HG03280 (cell line): ENCODE measurements around the gene CD180.

Source experiments
- ATAC-seq: cut with Tn5 transposase; IDR thresholded peaks from one replicate; pipeline ENCODE4 v1.9.1; 2021; ENCODE audit warnings: mild to moderate bottlenecking, moderate library complexity; ENCODE audit not compliant: unreplicated experiment

The CD180 gene

GRCh38 chr5:67214036-67214435, 17.4 kb upstream of the CD180 start:
- ATAC-seq, result no peak

GRCh38 chr5:67211926-67212325, 15.3 kb upstream of the CD180 start:
- no peak for ATAC-seq

GRCh38 chr5:67209141-67209771, 12.7 kb upstream of the CD180 start:
- ATAC-seq, result peak; percentile 36

- no peak for ATAC-seq
Observed at GRCh38 chr5:67208403-67208802, 11.8 kb upstream of the CD180 start.

GRCh38 chr5:67206929-67207328, 10.3 kb upstream of the CD180 start:
- peak; percentile 84 for ATAC-seq

GRCh38 chr5:67206461-67206860, 9.9 kb upstream of the CD180 start:
- ATAC-seq, result peak; percentile 25

GRCh38 chr5:67205981-67206380, 9.4 kb upstream of the CD180 start:
- ATAC-seq, result no peak

GRCh38 chr5:67204821-67205220, 8.2 kb upstream of the CD180 start:
- ATAC-seq, result no peak

GRCh38 chr5:67203701-67204074, 7.1 kb upstream of the CD180 start:
- no peak for ATAC-seq

GRCh38 chr5:67202828-67203227, 6.2 kb upstream of the CD180 start:
- ATAC-seq, result no peak

GRCh38 chr5:67201897-67202549, 5.4 kb upstream of the CD180 start:
- ATAC-seq, result no peak

- no peak for ATAC-seq
Observed at GRCh38 chr5:67200809-67201562, 4.4 kb upstream of the CD180 start.

GRCh38 chr5:67199859-67200258, 3.3 kb upstream of the CD180 start:
- ATAC-seq, result no peak

GRCh38 chr5:67198917-67199316, 2.3 kb upstream of the CD180 start:
- no peak for ATAC-seq

- no peak for ATAC-seq
Observed at GRCh38 chr5:67197536-67197935, 937 bp upstream of the CD180 start.

GRCh38 chr5:67195406-67196275, 958 bp downstream of the CD180 start:
- no peak for ATAC-seq

- no peak for ATAC-seq
Observed at GRCh38 chr5:67194166-67194565, 2.4 kb downstream of the CD180 start.

GRCh38 chr5:67193439-67193807, 3.2 kb downstream of the CD180 start:
- no peak for ATAC-seq

- ATAC-seq, result no peak
Observed at GRCh38 chr5:67192719-67193438, 3.7 kb downstream of the CD180 start.

- no peak for ATAC-seq
Observed at GRCh38 chr5:67190861-67191260, 5.7 kb downstream of the CD180 start.

GRCh38 chr5:67190410-67190809, 6.2 kb downstream of the CD180 start:
- no peak for ATAC-seq
